Neural progenitor cell (in vitro differentiated cells): ENCODE measurements around the gene RPS2.

ENCODE experiments used
- EZH2 ChIP-seq: fragments of 200-600 bp; sonication (generic); IDR thresholded peaks from 2 replicates; pipeline ENCODE4 v1.6.1; 2017; ENCODE audit warnings: antibody characterized with exemption, mild to moderate bottlenecking, moderate library complexity
- EZH2phosphoT487 ChIP-seq: fragments of 200-600 bp; sonication (generic); IDR thresholded peaks from 2 replicates; pipeline ENCODE4 v1.6.1; 2017; ENCODE audit warnings: antibody characterized with exemption
- TF ChIP-seq, protein P1 (sequence below): fragments of 200-600 bp; sonication (generic); IDR thresholded peaks from 2 replicates; pipeline ENCODE4 v1.5.1; 2017; ENCODE audit warnings: antibody characterized with exemption, mild to moderate bottlenecking

- TF ChIP-seq, protein P1, sequence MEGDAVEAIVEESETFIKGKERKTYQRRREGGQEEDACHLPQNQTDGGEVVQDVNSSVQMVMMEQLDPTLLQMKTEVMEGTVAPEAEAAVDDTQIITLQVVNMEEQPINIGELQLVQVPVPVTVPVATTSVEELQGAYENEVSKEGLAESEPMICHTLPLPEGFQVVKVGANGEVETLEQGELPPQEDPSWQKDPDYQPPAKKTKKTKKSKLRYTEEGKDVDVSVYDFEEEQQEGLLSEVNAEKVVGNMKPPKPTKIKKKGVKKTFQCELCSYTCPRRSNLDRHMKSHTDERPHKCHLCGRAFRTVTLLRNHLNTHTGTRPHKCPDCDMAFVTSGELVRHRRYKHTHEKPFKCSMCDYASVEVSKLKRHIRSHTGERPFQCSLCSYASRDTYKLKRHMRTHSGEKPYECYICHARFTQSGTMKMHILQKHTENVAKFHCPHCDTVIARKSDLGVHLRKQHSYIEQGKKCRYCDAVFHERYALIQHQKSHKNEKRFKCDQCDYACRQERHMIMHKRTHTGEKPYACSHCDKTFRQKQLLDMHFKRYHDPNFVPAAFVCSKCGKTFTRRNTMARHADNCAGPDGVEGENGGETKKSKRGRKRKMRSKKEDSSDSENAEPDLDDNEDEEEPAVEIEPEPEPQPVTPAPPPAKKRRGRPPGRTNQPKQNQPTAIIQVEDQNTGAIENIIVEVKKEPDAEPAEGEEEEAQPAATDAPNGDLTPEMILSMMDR, result no peak
- TF ChIP-seq EZH2phosphoT487, result no peak
- TF ChIP-seq EZH2, result no peak
Measured at GRCh38 chr16:1938910-1939309, 25.7 kb downstream of the RPS2 start.
